ENCODE results near the gene EMC7. TPM values are rescaled to one million over a fixed set of nuclear protein-coding genes. Genes with fewer than 3 reads are reported as not detected.

EMC7 gene
- total and polyA plus RNA-seq, 2 of the 13 experiments (the other 11 are each of a cell fraction or from before 2014, with no cell fraction given): 46.8 to 113 TPM

- TF ChIP-seq MAFK (conservative IDR thresholded peaks at IDR 0.05 in 1 of 2, IDR thresholded peaks at IDR 0.05 in 1 of 2; ENCODE audit: low read length in 2 of 2): no peak
- 0 out of 2 replicates have a peak, but pooled peaks have one; percentile 5 for TF ChIP-seq ZNF770 (CRISPR knock-in tag; IDR thresholded peaks at IDR 0.05)
- TF ChIP-seq KAT8 (CRISPR knock-in tag; IDR thresholded peaks at IDR 0.05): peak; percentile 99
- no peak for TF ChIP-seq ZNF713 (CRISPR knock-in tag; IDR thresholded peaks at IDR 0.05)
- no peak for TF ChIP-seq RARG (CRISPR knock-in tag; IDR thresholded peaks at IDR 0.05; ENCODE audit: low read depth)
- TF ChIP-seq PRDM10 (CRISPR knock-in tag; IDR thresholded peaks at IDR 0.05; ENCODE audit: low read depth): no peak
- no peak; the same call in 1 of the 2 replicates for TF ChIP-seq BORCS8-MEF2B (CRISPR knock-in tag; IDR thresholded peaks at IDR 0.05)
- no peak for TF ChIP-seq PREB (CRISPR knock-in tag; IDR thresholded peaks at IDR 0.05)
- TF ChIP-seq CSRNP1 (CRISPR knock-in tag; IDR thresholded peaks at IDR 0.05): peak; percentile 54; the same call in 1 of the 2 replicates
- no peak for TF ChIP-seq RAD21 (CRISPR knock-in tag; IDR thresholded peaks at IDR 0.05)
- TF ChIP-seq MYNN (CRISPR knock-in tag; IDR thresholded peaks at IDR 0.05; ENCODE audit: low read depth): no peak
- TF ChIP-seq ZNF740 (CRISPR knock-in tag; IDR thresholded peaks at IDR 0.05): no peak
- no peak for TF ChIP-seq PPARG (CRISPR knock-in tag; conservative IDR thresholded peaks at IDR 0.05)
- no peak for TF ChIP-seq REL (CRISPR knock-in tag; conservative IDR thresholded peaks at IDR 0.05)
- TF ChIP-seq ZFAT (CRISPR knock-in tag; conservative IDR thresholded peaks at IDR 0.05): no peak
- no peak for TF ChIP-seq E2F2 (CRISPR knock-in tag; IDR thresholded peaks at IDR 0.05; ENCODE audit: borderline replicate concordance)
- TF ChIP-seq ETS1 (CRISPR knock-in tag; IDR thresholded peaks at IDR 0.05): no peak
Observed at GRCh38 chr15:34101366-34102174, at the start of gene EMC7, which contains the start of gene PGBD4 (continued).

Measured in HepG2 (cell line).